IMR-90 (cell line): ENCODE measurements around the gene NOXRED1. TPM values are rescaled to one million over a fixed set of nuclear protein-coding genes. Genes with fewer than 3 reads are reported as not detected.

Experiments used
- ATAC-seq: fragments of 200-7000 bp; cut with Tn5 transposase; 2 replicates; pipeline ENCODE4 v1.9.1; 2020; ENCODE audit warnings: low read depth, mild to moderate bottlenecking, moderate library complexity
- BruUV-seq: library from RNA; stranded (reverse); fragments of 400-500 nt; replicated peaks from 2 replicates; lab custom pipeline; 2021; lab: Mats Ljungman, UMichigan
- CTCF ChIA-PET: fragments of 300-600 bp; formaldehyde crosslinking; extraction: SDS; loops from one replicate; lab custom pipeline; 2021; ENCODE audit warnings: antibody characterized with exemption; lab: Yijun Ruan, JAX
- POLR2A ChIA-PET: fragments of 300-600 bp; sonication (Branson Sonifier 250); formaldehyde crosslinking; loops from one replicate; lab custom pipeline; 2022; ENCODE audit warnings: antibody characterized with exemption; ENCODE audit not compliant: unreplicated experiment; lab: Charles Lee
- DNase-seq: peaks from one replicate; pipeline ENCODE4 v3.0.0; 2013
- H2AFZ ChIP-seq: replicated peaks from 2 replicates; pipeline ENCODE3; 2013; ENCODE audit warnings: low read length, mild to moderate bottlenecking; ENCODE audit not compliant: poor library complexity
- H2AK5ac ChIP-seq: 2 replicates; pipeline ENCODE4 v1.6.1; 2013; ENCODE audit warnings: low read depth, low read length, inconsistent platforms
- H2AK9ac ChIP-seq: replicated peaks from 2 replicates; pipeline ENCODE3; 2013; ENCODE audit warnings: mild to moderate bottlenecking, low read depth, low read length, moderate library complexity; ENCODE audit not compliant: poor library complexity
- H2BK120ac ChIP-seq: 2 replicates; pipeline ENCODE4 v1.6.1; 2013; ENCODE audit warnings: low read depth, low read length, inconsistent platforms
- H2BK15ac ChIP-seq: 3 replicates; pipeline ENCODE4 v1.6.1; 2013; ENCODE audit warnings: low read depth, low read length, inconsistent platforms
- H2BK20ac ChIP-seq: 2 replicates; pipeline ENCODE4 v1.6.1; 2013; ENCODE audit warnings: low read depth, mild to moderate bottlenecking, inconsistent platforms, low read length, moderate library complexity
- H2BK5ac ChIP-seq: 2 replicates; pipeline ENCODE4 v1.6.1; 2013; ENCODE audit warnings: mild to moderate bottlenecking, low read depth, low read length, inconsistent platforms; ENCODE audit not compliant: poor library complexity, severe bottlenecking
- H3K14ac ChIP-seq: replicated peaks from 2 replicates; pipeline ENCODE4 v1.6.1; 2013; ENCODE audit warnings: low read depth, low read length, inconsistent platforms
- H3K18ac ChIP-seq: 2 replicates; pipeline ENCODE4 v1.6.1; 2013; ENCODE audit warnings: low read depth, low read length, control low read depth
- H3K23ac ChIP-seq: 2 replicates; pipeline ENCODE4 v1.6.1; 2013; ENCODE audit warnings: low read depth, low read length, inconsistent platforms
- H3K27ac ChIP-seq: 2 replicates; pipeline ENCODE4 v1.5.1; 2013; ENCODE audit warnings: mild to moderate bottlenecking, control low read depth, low read length; ENCODE audit not compliant: insufficient read depth
- H3K27me3 ChIP-seq: 2 replicates; pipeline ENCODE4 v1.6.1; 2013; ENCODE audit warnings: low read length; ENCODE audit not compliant: control insufficient read depth, insufficient read depth
- H3K36me3 ChIP-seq: 2 replicates; pipeline ENCODE4 v1.6.1; 2013; ENCODE audit warnings: low read length, mixed read lengths; ENCODE audit not compliant: control insufficient read depth, insufficient read depth
- H3K4ac ChIP-seq: 2 replicates; pipeline ENCODE4 v1.6.1; 2013; ENCODE audit warnings: low read depth, low read length, inconsistent platforms
- H3K4me1 ChIP-seq: 2 replicates; pipeline ENCODE4 v1.6.1; 2013; ENCODE audit warnings: low read length, mixed read lengths; ENCODE audit not compliant: control insufficient read depth, insufficient read depth
- H3K4me2 ChIP-seq: 2 replicates; pipeline ENCODE4 v1.6.1; 2013; ENCODE audit warnings: low read depth, mild to moderate bottlenecking, control low read depth, low read length, moderate library complexity
- H3K4me3 ChIP-seq: 2 replicates; pipeline ENCODE4 v1.5.1; 2013; ENCODE audit warnings: low read depth, mild to moderate bottlenecking, control low read depth, low read length, moderate library complexity; ENCODE audit not compliant: insufficient read depth
- H3K56ac ChIP-seq: 2 replicates; pipeline ENCODE4 v1.6.1; 2013; ENCODE audit warnings: low read length, inconsistent platforms; ENCODE audit not compliant: insufficient read depth; ENCODE audit errors: extremely low read depth
- H3K79me1 ChIP-seq, 2 experiments: 2 replicates each; pipeline ENCODE4 v1.6.1; 2013; ENCODE audit warnings: low read length in 2 of 2, inconsistent platforms in 1 of 2, low read depth in 1 of 2
- H3K9ac ChIP-seq: 2 replicates; pipeline ENCODE4 v1.6.1; 2013; ENCODE audit warnings: low read depth, low read length, control low read depth
- H3K9me1 ChIP-seq: 2 replicates; pipeline ENCODE4 v1.6.1; 2013; ENCODE audit warnings: low read length, inconsistent platforms; ENCODE audit not compliant: insufficient read depth
- H3K9me3 ChIP-seq: 2 replicates; pipeline ENCODE4 v1.6.1; 2013; ENCODE audit warnings: low read length; ENCODE audit not compliant: control insufficient read depth, insufficient read depth
- H4K20me1 ChIP-seq: 2 replicates; pipeline ENCODE4 v1.6.1; 2013; ENCODE audit warnings: low read length, inconsistent platforms; ENCODE audit not compliant: insufficient read depth
- H4K5ac ChIP-seq: 2 replicates; pipeline ENCODE4 v1.6.1; 2013; ENCODE audit warnings: mild to moderate bottlenecking, low read depth, low read length, control low read depth
- H4K8ac ChIP-seq, 2 experiments: 2 replicates each; pipeline ENCODE4 v1.6.1; 2013; ENCODE audit warnings: low read depth in 2 of 2, low read length in 2 of 2, control low read depth in 1 of 2, inconsistent platforms in 1 of 2
- H4K91ac ChIP-seq: 2 replicates; pipeline ENCODE4 v1.6.1; 2013; ENCODE audit warnings: low read depth, low read length, inconsistent platforms; ENCODE audit not compliant: insufficient read depth
- CTCF ChIP-seq: conservative IDR thresholded peaks from 2 replicates; pipeline ENCODE4 v1.5.1; 2012; ENCODE audit warnings: mild to moderate bottlenecking, low read depth, low read length, improper control_type of control experiment
- MAFK ChIP-seq: IDR thresholded peaks from 2 replicates; pipeline ENCODE4 v1.6.1; 2012; ENCODE audit warnings: low read depth, low read length, improper control_type of control experiment
- MAZ ChIP-seq: IDR thresholded peaks from 2 replicates; pipeline ENCODE4 v1.6.1; 2012; ENCODE audit warnings: low read depth, mild to moderate bottlenecking, low read length, improper control_type of control experiment, moderate library complexity, borderline replicate concordance
- MXI1 ChIP-seq: IDR thresholded peaks from 2 replicates; pipeline ENCODE4 v1.6.1; 2012; ENCODE audit warnings: low read depth, mild to moderate bottlenecking, low read length, moderate library complexity, borderline replicate concordance
- RFX5 ChIP-seq: IDR thresholded peaks from 2 replicates; pipeline ENCODE4 v1.8.0; 2012; ENCODE audit warnings: low read depth, mild to moderate bottlenecking, low read length, moderate library complexity
- SMC3 ChIP-seq: fragments of 150-350 bp; IDR thresholded peaks from 2 replicates; pipeline ENCODE4 v1.6.1; 2016; ENCODE audit warnings: low read depth, mild to moderate bottlenecking, antibody characterized with exemption, low read length, moderate library complexity
- WGBS, 2 experiments: methylation state at CpG; one replicate each; pipeline versions ENCODE4 v1.1.5 to v1.1.7; 2013; ENCODE audit warnings: missing lambda C conversion rate in 2 of 2; ENCODE audit not compliant: insufficient read length in 1 of 2; ENCODE audit errors: extremely low coverage in 2 of 2; 5-methylcytosine and 5-hydroxymethylcytosine counted together
- dilution Hi-C: fragments of 300-500 bp; cut with HindIII; formaldehyde crosslinking; loops from one replicate; pipeline ENCODE4 v1.14.3; 2018; ENCODE audit warnings: low sequenced_read_pairs; ENCODE audit not compliant: unreplicated experiment
- in situ Hi-C: fragments of 300-500 bp; cut with MboI; formaldehyde crosslinking; loops from 3 replicates; pipeline ENCODE4 v1.14.3; 2019; ENCODE audit warnings: low sequenced_read_pairs, inconsistent platforms, mixed read lengths
- intact Hi-C: fragments of 100-400 bp; cut with micrococcal nuclease; formaldehyde crosslinking; loops from 2 replicates; pipeline ENCODE4 v1.10.0; 2022
- polyA plus RNA-seq, 3 experiments: library from polyadenylated mRNA; depleted of rRNA; stranded (reverse); fragments of >200 nt; gene quantifications; 2 replicates each; pipeline ENCODE4 v1.2.3, GENCODE V29; 2012; ENCODE audit warnings: low replicate concordance in 1 of 3
- total RNA-seq: library from RNA; depleted of rRNA; stranded (reverse); fragments of >200 nt; gene quantifications from 2 replicates; pipeline ENCODE4 v1.2.3, GENCODE V29; 2012
- TF ChIP-seq, protein P1 (sequence below): fragments of 150-350 bp; IDR thresholded peaks from 2 replicates; pipeline ENCODE4 v1.6.1; 2017; ENCODE audit warnings: mild to moderate bottlenecking, antibody characterized with exemption, low read length, low read depth

The NOXRED1 gene
- total and polyA plus RNA-seq, 2 of the 4 experiments (the other 2 are of a cell fraction) = under 0.01 to 0.14 TPM

GRCh38 chr14:77376771-77377501 lies 46.4 kb downstream of the NOXRED1 start, which contains the start of the genes SAMD15 and TMED8:
TSS of gene SAMD15 (plus strand) at chr14:77377379. CDS start at chr14:77377419, 40 bp downstream.
TSS of gene TMED8 (minus strand) at chr14:77377094. CDS start at chr14:77377053, 41 bp downstream.
- Histone ChIP-seq H4K91ac (peak within 1 kb of the TSS; percentile 64; the same call in 1 of the 2 replicates), H2BK5ac (peak within 1 kb of the TSS; percentile 75), H3K9me3 (no peaks in the 10 kb centered on the region), H3K4me2 (peak within 1 kb of the TSS; percentile 77), H3K4me1 (no peaks in the 10 kb centered on the region), H3K18ac (peak within 1 kb of the TSS; percentile 62), H2BK20ac (no peak within 1 kb of the TSS), H2AK9ac (peak within 1 kb of the TSS; percentile 81), H4K8ac (peak within 1 kb of the TSS; percentile 83 to 90; a peak in 3 of 4 replicates), H3K56ac (peak within 1 kb of the TSS; percentile 83), H3K4ac (peak within 1 kb of the TSS; percentile 75), H3K79me1 (peaks cover 7 to 13% of the 10 kb centered on the region in 2 experiments; a peak in 3 of 4 replicates), H2AFZ (peak within 1 kb of the TSS; percentile 96), H4K5ac (peak within 1 kb of the TSS; percentile 41; the same call in 1 of the 2 replicates), H3K27ac (peak within 1 kb of the TSS; percentile 93), H3K9me1 (peaks cover 3% of the 10 kb centered on the region), H3K23ac (peak within 1 kb of the TSS; percentile 75), H2BK120ac (peak within 1 kb of the TSS; percentile 56; the same call in 1 of the 2 replicates), H3K36me3 (no peaks in the 10 kb centered on the region), H3K14ac (peak within 1 kb of the TSS; percentile 75), H3K4me3 (peak within 1 kb of the TSS; percentile 86), H4K20me1 (peaks cover 5% of the 10 kb centered on the region; the same call in 1 of the 2 replicates), H3K9ac (peak within 1 kb of the TSS; percentile 96), H2BK15ac (no peak within 1 kb of the TSS; the same call in 2 of the 3 replicates), H3K27me3 (peaks cover 7% of the 10 kb centered on the region), H2AK5ac (no peak within 1 kb of the TSS)
- intact Hi-C loops (loop anchor here (1.0 to 2.0 kb wide), 2 partner anchors 56 to 80 kb away; partner anchors contain the start of genes GSTZ1, POMT2 and VIPAS39), in situ Hi-C loops (no loop called here), dilution Hi-C loops (no loop called here)
- ATAC-seq = peak; percentile 98
- no peak for TF ChIP-seq RFX5
- peak; percentile 24; the same call in 1 of the 2 replicates for TF ChIP-seq CTCF
- TF ChIP-seq MAZ = peak; percentile 19; the same call in 1 of the 2 replicates
- 0 out of 2 replicates have a peak, but pooled peaks have one; percentile 8 for TF ChIP-seq SMC3
- no peak for TF ChIP-seq MAFK
- TF ChIP-seq MXI1 = peak; percentile 39; the same call in 1 of the 2 replicates
- TF ChIP-seq, protein P1, sequence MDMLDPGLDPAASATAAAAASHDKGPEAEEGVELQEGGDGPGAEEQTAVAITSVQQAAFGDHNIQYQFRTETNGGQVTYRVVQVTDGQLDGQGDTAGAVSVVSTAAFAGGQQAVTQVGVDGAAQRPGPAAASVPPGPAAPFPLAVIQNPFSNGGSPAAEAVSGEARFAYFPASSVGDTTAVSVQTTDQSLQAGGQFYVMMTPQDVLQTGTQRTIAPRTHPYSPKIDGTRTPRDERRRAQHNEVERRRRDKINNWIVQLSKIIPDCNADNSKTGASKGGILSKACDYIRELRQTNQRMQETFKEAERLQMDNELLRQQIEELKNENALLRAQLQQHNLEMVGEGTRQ = no peak
- WGBS, 2 experiments = 0% methylated on average over 42 of the region's 69 CpGs; no CpG with 5 or more reads in 1 of the 2 experiments
- DNase-seq = peak; percentile 80
- ChIA-PET POLR2A (interaction anchor here (0.6 to 0.7 kb wide), 2 partner anchors 20 to 604 kb away, joined by 3 to 9 read pairs; no protein-coding TSS in a partner anchor), CTCF (interaction anchor here (0.7 kb wide), 1 partner anchor 606 kb away, joined by 3 read pairs; no protein-coding TSS in a partner anchor)
- no TSS peak for BruUV-seq
